ENCODE results near the gene ARHGEF2. TPM values are rescaled to one million over a fixed set of nuclear protein-coding genes. Genes with fewer than 3 reads are reported as not detected.

Gene ARHGEF2
- polyA plus RNA-seq, 1 of the 3 experiments (the other 2 are of a cell fraction), result 50.8 TPM

GRCh38 chr1:156014829-156015228, 36.5 kb upstream of the ARHGEF2 start:
- no peak overlapping the region for H3K9ac ChIP-seq
- ChIA-PET CTCF (interaction anchor here (1.4 to 1.8 kb wide), 2 partner anchors 11 to 52 kb away, joined by 5 to 6 read pairs; no protein-coding TSS in a partner anchor), POLR2A (interaction anchor here (1.9 kb wide), 1 partner anchor 80 kb away, joined by 4 read pairs; the partner anchor contains the start of gene KHDC4)
- WGBS (ENCODE audit: low lambda C conversion rate), result 95% methylated on average over 7 of the region's 7 CpGs
- peaks cover 6 to 13% of the 10 kb centered on the region in 2 experiments; a peak in 3 of 4 replicates for H3K4me1 ChIP-seq (ENCODE audit: control insufficient read depth in 1 of 2, insufficient read depth in 2 of 2, low read depth in 1 of 2, low read length in 1 of 2)
- H3F3A ChIP-seq (replicated peaks; ENCODE audit: insufficient read depth), result peaks cover 54% of the 10 kb centered on the region
- no peaks in the 10 kb centered on the region for H3K27me3 ChIP-seq (ENCODE audit: insufficient read depth)
- no peaks in the 10 kb centered on the region for H3K9me3 ChIP-seq
- peaks cover 53% of the 10 kb centered on the region for H3K79me2 ChIP-seq (ENCODE audit: insufficient read depth)
- no peak overlapping the region for H3K4me3 ChIP-seq (ENCODE audit: low read depth in 2 of 2, low read length in 1 of 2)
- peaks cover 22% of the 10 kb centered on the region; the same call in 1 of the 2 replicates for H4K20me1 ChIP-seq (ENCODE audit: insufficient read depth)
- no peak overlapping the region for H3K4me2 ChIP-seq
- no peak for TF ChIP-seq RXRA (IDR thresholded peaks at IDR 0.05; ENCODE audit: borderline replicate concordance, low read depth)
- TF ChIP-seq USF2 (IDR thresholded peaks at IDR 0.05; ENCODE audit: borderline replicate concordance, low read depth, low read length), result no peak
- TF ChIP-seq TAF1 (IDR thresholded peaks at IDR 0.05; ENCODE audit: borderline replicate concordance, low read depth, low read length), result no peak
- TF ChIP-seq FOXM1 (IDR thresholded peaks at IDR 0.05; ENCODE audit: low read depth), result no peak
- no peak for TF ChIP-seq GABPA (IDR thresholded peaks at IDR 0.05; ENCODE audit: low read depth)
- no peak for TF ChIP-seq MEF2A (IDR thresholded peaks at IDR 0.05; ENCODE audit: borderline replicate concordance, low read depth)
- TF ChIP-seq JUND (IDR thresholded peaks at IDR 0.05), result no peak
- TF ChIP-seq NRF1 (IDR thresholded peaks at IDR 0.05; ENCODE audit: low read depth, low read length), result no peak
- TF ChIP-seq RCOR1 (IDR thresholded peaks at IDR 0.05; ENCODE audit: low read length), result no peak
- no peak for TF ChIP-seq ELF1 (IDR thresholded peaks at IDR 0.05)
- TF ChIP-seq RAD21 (IDR thresholded peaks at IDR 0.05; ENCODE audit: low read length), result no peak
- no peak for TF ChIP-seq RFX5 (IDR thresholded peaks at IDR 0.05; ENCODE audit: low read length)
- TF ChIP-seq MAX (IDR thresholded peaks at IDR 0.05; ENCODE audit: low read depth), result no peak
- no peak for TF ChIP-seq SIN3A (IDR thresholded peaks at IDR 0.05; ENCODE audit: borderline replicate concordance, low read depth, low read length)
- TF ChIP-seq EP300 (IDR thresholded peaks at IDR 0.05; ENCODE audit: borderline replicate concordance in 1 of 2, low read depth in 1 of 2, low read length in 1 of 2), result no peak
- TF ChIP-seq, protein P1, sequence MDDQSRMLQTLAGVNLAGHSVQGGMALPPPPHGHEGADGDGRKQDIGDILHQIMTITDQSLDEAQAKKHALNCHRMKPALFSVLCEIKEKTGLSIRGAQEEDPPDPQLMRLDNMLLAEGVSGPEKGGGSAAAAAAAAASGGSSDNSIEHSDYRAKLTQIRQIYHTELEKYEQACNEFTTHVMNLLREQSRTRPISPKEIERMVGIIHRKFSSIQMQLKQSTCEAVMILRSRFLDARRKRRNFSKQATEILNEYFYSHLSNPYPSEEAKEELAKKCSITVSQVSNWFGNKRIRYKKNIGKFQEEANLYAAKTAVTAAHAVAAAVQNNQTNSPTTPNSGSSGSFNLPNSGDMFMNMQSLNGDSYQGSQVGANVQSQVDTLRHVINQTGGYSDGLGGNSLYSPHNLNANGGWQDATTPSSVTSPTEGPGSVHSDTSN (IDR thresholded peaks at IDR 0.05), result no peak
- TF ChIP-seq CTCF (IDR thresholded peaks at IDR 0.05), result no peak
- no peak for TF ChIP-seq EZH2phosphoT487 (IDR thresholded peaks at IDR 0.05; ENCODE audit: borderline replicate concordance, low read depth)
- no peak for TF ChIP-seq FOXJ3 (CRISPR knock-in tag; IDR thresholded peaks at IDR 0.05)
- TF ChIP-seq FOSL2 (IDR thresholded peaks at IDR 0.05; ENCODE audit: borderline replicate concordance, low read depth), result no peak
- DNase-seq, result no peak
- no peaks in the 10 kb centered on the region for H3K9me2 ChIP-seq
- peaks cover 59 to 86% of the 10 kb centered on the region in 2 experiments for H3K36me3 ChIP-seq (replicated peaks in 1 of 2; ENCODE audit: control insufficient read depth in 1 of 2, insufficient read depth in 2 of 2, low read length in 1 of 2)
- no peak overlapping the region for H3K27ac ChIP-seq (ENCODE audit: low read depth in 2 of 2, low read length in 1 of 2)
- no peak overlapping the region for H2AFZ ChIP-seq (ENCODE audit: low read depth)

All from SK-N-SH (cell line).